ENCODE measurements around the gene TNFRSF1A. TPM values are rescaled to one million over a fixed set of nuclear protein-coding genes. Genes with fewer than 3 reads are reported as not detected.
A peak's percentile ranks its signal among the peaks of the same experiment; 100 is the strongest.

TNFRSF1A gene
- total RNA-seq, 6 donors from 2014 or later: 140 to 425 (median 202) TPM

GRCh38 chr12:6337958-6338433 is 3.9 kb downstream of the TNFRSF1A start:
- Histone ChIP-seq H3K9me3 (no peaks in the 10 kb centered on the region), H3K27me3 (no peaks in the 10 kb centered on the region), H3K4me1 (peaks cover 59 to 81% (median 74%) of the 10 kb centered on the region in 4 donors), H3K36me3 (peaks cover 4 to 21% (median 16%) of the 10 kb centered on the region in 4 donors), H3K27ac (peak overlapping the region; percentile 94 to 100 (median 98)), H3K4me3 (peak overlapping the region; percentile 26 to 93 (median 72))
- WGBS, 2 donors: 19 to 20% methylated on average over 12 of the region's 12 CpGs
- TF ChIP-seq EP300 (IDR thresholded peaks at IDR 0.05): peak in 2 of 4 donors; percentile 24 to 54
- peak in 1 of 2 donors; percentile 82 for TF ChIP-seq POLR2AphosphoS5 (IDR thresholded peaks at IDR 0.05)
- TF ChIP-seq CTCF (IDR thresholded peaks at IDR 0.05): no peak
- peak in 1 of 4 donors; percentile 6 for TF ChIP-seq POLR2A (IDR thresholded peaks at IDR 0.05)
- DNase-seq: no peak
- ATAC-seq (ENCODE audit: low FRiP score in 2 of 2): no peak

DNA sequence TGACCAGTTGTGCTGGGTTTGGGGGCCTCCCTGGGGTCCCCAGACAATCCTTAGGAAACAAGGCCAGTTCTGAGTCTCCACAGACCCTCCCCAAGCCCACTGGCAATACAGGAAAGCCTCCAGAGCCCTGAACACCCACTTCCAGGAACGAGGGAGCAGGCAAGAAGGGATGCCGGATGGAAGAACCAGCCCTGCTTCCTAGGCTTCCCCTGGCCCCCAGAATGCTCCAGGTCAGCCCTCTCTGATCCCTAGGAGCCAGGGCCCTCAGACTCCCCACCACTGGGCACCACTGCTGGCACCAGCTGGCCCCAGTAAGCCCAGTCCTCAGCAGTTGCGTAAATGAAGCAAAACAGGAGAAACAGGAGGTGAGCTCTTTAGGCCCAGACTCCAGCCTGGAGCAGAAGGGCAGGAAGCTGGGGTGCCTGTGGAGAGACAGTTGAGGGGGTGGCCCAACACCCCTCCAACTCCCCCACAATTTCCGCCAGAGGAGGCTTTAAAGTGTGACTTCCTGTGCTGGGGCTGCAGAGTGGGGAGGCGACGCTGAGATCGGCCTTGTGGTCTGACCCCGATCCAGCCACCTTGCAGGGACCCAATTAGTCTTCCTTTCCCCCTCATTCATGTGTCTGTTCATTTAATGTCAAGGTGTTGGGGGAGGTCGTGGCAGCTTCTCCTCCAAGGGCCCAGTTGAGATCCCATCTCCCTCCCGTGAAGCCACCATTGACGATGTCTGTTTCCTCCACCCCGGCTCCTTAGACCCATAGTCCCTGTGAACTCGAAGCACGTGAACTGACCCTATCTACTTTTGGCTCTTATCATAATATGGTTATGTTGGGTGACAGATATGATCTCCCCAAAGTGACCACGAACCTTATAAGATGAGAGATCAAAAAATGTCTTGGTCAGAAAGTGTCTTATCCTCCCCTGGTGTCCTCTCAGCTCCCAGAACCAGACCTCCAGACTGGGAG is 4.7 kb downstream of the TNFRSF1A start:
- DNase-seq: peak in 1 of 2 donors; percentile 61
- no peaks in the 10 kb centered on the region for H3K9me3 ChIP-seq
- peaks cover 9 to 29% (median 22%) of the 10 kb centered on the region in 4 donors for H3K36me3 ChIP-seq
- H3K4me3 ChIP-seq: peak overlapping the region; percentile 32 to 93 (median 72)
- WGBS, 2 donors: 5 to 9% methylated on average over 10 to 13 of the region's 15 CpGs
- TF ChIP-seq CTCF (IDR thresholded peaks at IDR 0.05): peak in 1 of 6 experiments; percentile 4
- peak in 1 of 4 donors; percentile 14 for TF ChIP-seq POLR2A (IDR thresholded peaks at IDR 0.05)
- TF ChIP-seq EP300 (IDR thresholded peaks at IDR 0.05): no peak
- peak; percentile 46 to 71 for TF ChIP-seq POLR2AphosphoS5 (IDR thresholded peaks at IDR 0.05)
- ATAC-seq (ENCODE audit: low FRiP score in 2 of 2): no peak
- H3K27ac ChIP-seq: peak overlapping the region; percentile 94 to 100 (median 98)
- peaks cover 59 to 78% (median 72%) of the 10 kb centered on the region in 4 donors for H3K4me1 ChIP-seq
- no peaks in the 10 kb centered on the region for H3K27me3 ChIP-seq

- H3K27me3 ChIP-seq: no peaks in the 10 kb centered on the region
- peak in 2 of 4 donors; percentile 48 to 71 for TF ChIP-seq POLR2A (IDR thresholded peaks at IDR 0.05)
- TF ChIP-seq CTCF (IDR thresholded peaks at IDR 0.05): no peak
- peak; percentile 98 to 99 (median 99) for TF ChIP-seq EP300 (IDR thresholded peaks at IDR 0.05)
- TF ChIP-seq POLR2AphosphoS5 (IDR thresholded peaks at IDR 0.05): peak; percentile 88 to 97
- ATAC-seq (ENCODE audit: low FRiP score in 2 of 2): peak; percentile 91 to 92
- peaks cover 14 to 38% (median 30%) of the 10 kb centered on the region in 4 donors for H3K36me3 ChIP-seq
- peak; percentile 81 to 97 for DNase-seq
- H3K9me3 ChIP-seq: no peaks in the 10 kb centered on the region
- peak overlapping the region; percentile 94 to 100 (median 98) for H3K27ac ChIP-seq
- peaks cover 64 to 81% (median 74%) of the 10 kb centered on the region in 4 donors for H3K4me1 ChIP-seq
- WGBS, 2 donors: 0% methylated on average over 8 to 12 of the region's 12 CpGs
- peak overlapping the region; percentile 32 to 93 (median 72) for H3K4me3 ChIP-seq
Measured at GRCh38 chr12:6336079-6336888, 5.6 kb downstream of the TNFRSF1A start.

DNA sequence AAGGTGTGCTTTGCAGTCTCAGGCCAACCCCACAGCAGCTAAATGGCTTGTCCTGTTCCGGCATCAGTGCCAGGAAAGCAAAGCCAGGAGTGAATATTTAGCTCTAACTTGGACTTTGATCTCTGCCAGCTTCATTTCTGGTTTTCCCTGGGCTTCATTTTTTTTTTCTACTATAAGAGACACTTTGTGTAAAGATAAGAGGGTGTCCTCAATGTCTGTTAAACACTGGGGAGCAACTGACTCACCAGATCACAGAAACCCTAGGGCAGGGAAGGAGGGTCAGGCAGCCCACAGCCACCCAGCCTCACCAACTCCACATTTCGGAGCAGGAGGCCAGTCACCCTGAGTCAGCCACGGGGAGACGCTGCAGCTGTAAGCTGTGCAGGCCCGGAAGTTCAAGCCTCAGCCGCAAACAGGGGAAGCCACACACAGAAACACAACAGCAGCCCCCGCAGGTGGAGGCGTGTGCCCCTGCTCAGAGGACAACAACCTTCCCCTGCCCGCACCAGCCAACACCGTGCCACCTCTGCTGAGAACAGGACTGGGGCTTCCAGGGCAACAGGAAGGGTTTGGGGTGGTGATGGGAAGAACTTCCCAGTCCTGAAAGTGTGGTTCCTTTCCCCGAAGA is 6.3 kb downstream of the TNFRSF1A start:
- no peaks in the 10 kb centered on the region for H3K27me3 ChIP-seq
- H3K4me1 ChIP-seq: peaks cover 70 to 84% (median 76%) of the 10 kb centered on the region in 4 donors
- peak overlapping the region; percentile 5 to 93 (median 72) for H3K4me3 ChIP-seq
- no peaks in the 10 kb centered on the region for H3K9me3 ChIP-seq
- DNase-seq (peak; percentile 80 to 95), ATAC-seq (ENCODE audit: low FRiP score in 2 of 2) (peak; percentile 70 to 71)
- H3K36me3 ChIP-seq: peaks cover 21 to 45% (median 37%) of the 10 kb centered on the region in 4 donors
- WGBS, 2 donors: 0 to 1% methylated on average over 10 to 11 of the region's 11 CpGs
- peak overlapping the region; percentile 94 to 100 (median 98) for H3K27ac ChIP-seq
- no peak for TF ChIP-seq EP300 (IDR thresholded peaks at IDR 0.05)
- peak; percentile 29 to 85 for TF ChIP-seq POLR2AphosphoS5 (IDR thresholded peaks at IDR 0.05)
- peak; percentile 21 to 75 (median 60) for TF ChIP-seq CTCF (IDR thresholded peaks at IDR 0.05)
- TF ChIP-seq POLR2A (IDR thresholded peaks at IDR 0.05): peak in 2 of 4 donors; percentile 31 to 45

Measured in upper lobe of left lung (tissue), 6 donors.